Smooth muscle cell of the brain vasculature (primary cell): ENCODE measurements around the gene LTN1.
"Not testable (repeated sequence)": the region's sequence is repeated elsewhere in the genome, so short reads cannot be mapped to it uniquely, and the experiment has no call there.

Experiments used
- DNase-seq: peaks from one replicate; pipeline ENCODE4 v3.0.0-alpha.2; 2012; ENCODE audit warnings: low read depth, low spot score

Gene LTN1

GRCh38 chr21:28992526-28993292, at the start of gene LTN1:
Gene LTN1 (minus strand): TSS chr21:28992877. CDS start chr21:28992805, 72 bp downstream.
- peak; percentile 98 for DNase-seq

GRCh38 chr21:29034678-29035077, 42.0 kb upstream of the LTN1 start:
- DNase-seq, result no peak

- no peak for DNase-seq
Measured at GRCh38 chr21:29033871-29034270, 41.2 kb upstream of the LTN1 start.

GRCh38 chr21:29033301-29033700, 40.6 kb upstream of the LTN1 start:
- no peak for DNase-seq

GRCh38 chr21:29030909-29031308, 38.2 kb upstream of the LTN1 start:
- DNase-seq, result no peak

GRCh38 chr21:29029524-29029923, 36.8 kb upstream of the LTN1 start:
- DNase-seq, result no peak

- no peak for DNase-seq
Measured at GRCh38 chr21:29025328-29025713, 32.6 kb upstream of the LTN1 start.

GRCh38 chr21:29024474-29025327, 32.0 kb upstream of the LTN1 start, which contains the start of gene USP16:
Gene USP16 (plus strand): TSS chr21:29024668. CDS start chr21:29027914, 3,246 bp downstream.
- peak; percentile 99 for DNase-seq

GRCh38 chr21:29022166-29022565, 29.5 kb upstream of the LTN1 start:
- DNase-seq, result no peak

GRCh38 chr21:29018540-29018939, 25.9 kb upstream of the LTN1 start:
- DNase-seq, result no peak

GRCh38 chr21:29017639-29018237, 25.1 kb upstream of the LTN1 start:
- DNase-seq, result no peak

- not testable (repeated sequence) for DNase-seq
Measured at GRCh38 chr21:29011236-29011635, 18.6 kb upstream of the LTN1 start.

GRCh38 chr21:29008367-29008766, 15.7 kb upstream of the LTN1 start:
- no peak for DNase-seq

GRCh38 chr21:29007810-29008209, 15.1 kb upstream of the LTN1 start:
- DNase-seq, result no peak

- DNase-seq, result no peak
Measured at GRCh38 chr21:29007135-29007534, 14.5 kb upstream of the LTN1 start.

- DNase-seq, result no peak
Measured at GRCh38 chr21:29005696-29006095, 13.0 kb upstream of the LTN1 start.

- DNase-seq, result peak; percentile 88
Measured at GRCh38 chr21:29002442-29003144, 9.9 kb upstream of the LTN1 start.

GRCh38 chr21:28993293-28993629, 584 bp upstream of the LTN1 start:
- no peak for DNase-seq

GRCh38 chr21:28991861-28992525, 684 bp downstream of the LTN1 start:
- no peak for DNase-seq

- DNase-seq, result not testable (repeated sequence)
Measured at GRCh38 chr21:28988146-28988545, 4.5 kb downstream of the LTN1 start.

- DNase-seq, result no peak
Measured at GRCh38 chr21:28986677-28987076, 6.0 kb downstream of the LTN1 start.
